HG02852 (cell line): ENCODE measurements around the gene MBD3L2B.

Source experiments
- ATAC-seq: cut with Tn5 transposase; IDR thresholded peaks from one replicate; pipeline ENCODE4 v1.9.1; 2021; ENCODE audit warnings: mild to moderate bottlenecking, moderate library complexity; ENCODE audit not compliant: unreplicated experiment

MBD3L2B gene

GRCh38 chr19:7013678-7014077, 7.6 kb downstream of the MBD3L2B start:
- no peak for ATAC-seq

GRCh38 chr19:7010722-7011593, 10.3 kb downstream of the MBD3L2B start:
- ATAC-seq, result no peak

GRCh38 chr19:7007859-7008258, 13.4 kb downstream of the MBD3L2B start:
- ATAC-seq, result no peak

GRCh38 chr19:7006135-7006704, 15.0 kb downstream of the MBD3L2B start:
- no peak for ATAC-seq

GRCh38 chr19:7004313-7004931, 16.8 kb downstream of the MBD3L2B start:
- ATAC-seq, result no peak

- no peak for ATAC-seq
Measured at GRCh38 chr19:7000816-7001215, 20.4 kb downstream of the MBD3L2B start.

- ATAC-seq, result no peak
Measured at GRCh38 chr19:7000333-7000732, 20.9 kb downstream of the MBD3L2B start.

GRCh38 chr19:6999933-7000332, 21.3 kb downstream of the MBD3L2B start:
- ATAC-seq, result no peak

- no peak for ATAC-seq
Measured at GRCh38 chr19:6997679-6998445, 23.4 kb downstream of the MBD3L2B start.

GRCh38 chr19:6996810-6997209, 24.4 kb downstream of the MBD3L2B start:
- ATAC-seq, result no peak

- ATAC-seq, result no peak
Measured at GRCh38 chr19:6995054-6995453, 26.2 kb downstream of the MBD3L2B start.

- ATAC-seq, result no peak
Measured at GRCh38 chr19:6988257-6988656, 33.0 kb downstream of the MBD3L2B start.

GRCh38 chr19:6987850-6988249, 33.4 kb downstream of the MBD3L2B start:
- no peak for ATAC-seq

GRCh38 chr19:6983448-6983847, 37.8 kb downstream of the MBD3L2B start:
- ATAC-seq, result no peak

- ATAC-seq, result no peak
Measured at GRCh38 chr19:6979399-6979798, 41.8 kb downstream of the MBD3L2B start.

- no peak for ATAC-seq
Measured at GRCh38 chr19:6976197-6976596, 45.0 kb downstream of the MBD3L2B start.

- no peak for ATAC-seq
Measured at GRCh38 chr19:6971366-6971765, 49.9 kb downstream of the MBD3L2B start.

GRCh38 chr19:6970443-6970842, 50.8 kb downstream of the MBD3L2B start:
- no peak for ATAC-seq

- ATAC-seq, result no peak
Measured at GRCh38 chr19:6970021-6970420, 51.2 kb downstream of the MBD3L2B start.

- no peak for ATAC-seq
Measured at GRCh38 chr19:6969490-6969889, 51.7 kb downstream of the MBD3L2B start.
